CD4-positive, alpha-beta T cell (primary cell): Measurements from ENCODE around the gene YAP1. TPM values are rescaled to one million over a fixed set of nuclear protein-coding genes. Genes with fewer than 3 reads are reported as not detected.

ENCODE experiments used
- ATAC-seq: fragments of 200-7000 bp; cut with Tn5 transposase; one replicate; pipeline ENCODE4 v1.10.0; 2022; ENCODE audit warnings: mild to moderate bottlenecking; ENCODE audit not compliant: poor library complexity
- CTCF ChIA-PET: fragments of 350-600 bp; sonication (Branson Sonifier 250); formaldehyde crosslinking; loops from one replicate; lab custom pipeline; 2021; ENCODE audit warnings: antibody characterized with exemption, inconsistent platforms; lab: Charles Lee
- POLR2A ChIA-PET: fragments of 350-600 bp; sonication (Branson Sonifier 250); formaldehyde crosslinking; loops from one replicate; lab custom pipeline; 2021; ENCODE audit warnings: antibody characterized with exemption, inconsistent platforms; lab: Charles Lee
- DNase-seq, 14 experiments: peaks; one replicate each; pipeline ENCODE4 v3.0.0-alpha.2; 2013 to 2020; ENCODE audit warnings: mixed read lengths in 2 of 14
- H3K27ac ChIP-seq, 2 donors: one replicate each; pipeline versions ENCODE4 v1.5.1 to v1.7.0; 2013; ENCODE audit warnings: low read length in 2 of 2, low read depth in 1 of 2, mild to moderate bottlenecking in 1 of 2
- H3K27me3 ChIP-seq, 2 experiments: 1 replicate in 1 of 2; 2 replicates in 1 of 2; pipeline versions ENCODE4 v1.6.1 to v1.7.0; 2013; ENCODE audit warnings: low read length in 2 of 2, control low read depth in 1 of 2, mild to moderate bottlenecking in 1 of 2, moderate library complexity in 1 of 2; ENCODE audit not compliant: insufficient read depth in 2 of 2, control insufficient read depth in 1 of 2
- H3K36me3 ChIP-seq: one replicate; pipeline ENCODE4 v1.6.1; 2013; ENCODE audit warnings: low read length, control low read depth; ENCODE audit not compliant: insufficient read depth
- H3K4me1 ChIP-seq: one replicate; pipeline ENCODE4 v1.6.1; 2013; ENCODE audit warnings: low read length, control low read depth; ENCODE audit not compliant: insufficient read depth
- H3K4me3 ChIP-seq: one replicate; pipeline ENCODE4 v1.5.1; 2013; ENCODE audit warnings: mild to moderate bottlenecking, low read length, moderate library complexity
- H3K9me3 ChIP-seq, 2 experiments: 1 replicate in 1 of 2; 2 replicates in 1 of 2; pipeline versions ENCODE4 v1.6.1 to v1.7.0; 2013; ENCODE audit warnings: low read length in 2 of 2, mild to moderate bottlenecking in 2 of 2, control low read depth in 1 of 2, moderate library complexity in 1 of 2; ENCODE audit not compliant: control insufficient read depth in 1 of 2, insufficient read depth in 1 of 2
- H3K27ac Mint-ChIP-seq: one replicate; pipeline ENCODE4 v1.8.0; 2020; ENCODE audit warnings: mixed read lengths
- H3K27me3 Mint-ChIP-seq: one replicate; pipeline ENCODE4 v1.8.0; 2021; ENCODE audit warnings: mixed read lengths
- H3K36me3 Mint-ChIP-seq: one replicate; pipeline ENCODE4 v1.8.0; 2021; ENCODE audit warnings: low read depth, mixed read lengths
- H3K4me1 Mint-ChIP-seq: one replicate; pipeline ENCODE4 v1.8.0; 2021; ENCODE audit warnings: low read depth, mixed read lengths
- H3K4me3 Mint-ChIP-seq: one replicate; pipeline ENCODE4 v1.8.0; 2020; ENCODE audit warnings: mild to moderate bottlenecking, mixed read lengths
- H3K9me3 Mint-ChIP-seq: one replicate; pipeline ENCODE4 v1.8.0; 2020; ENCODE audit warnings: mixed read lengths
- CTCF ChIP-seq: fragments of 200-600 bp; IDR thresholded peaks from one replicate; pipeline ENCODE4 v1.8.0; 2022; ENCODE audit warnings: antibody characterized with exemption, mild to moderate bottlenecking
- intact Hi-C, 2 experiments: fragments of 100-400 bp; cut with DNase I in 1 of 2; cut with micrococcal nuclease in 1 of 2; formaldehyde crosslinking; loops; one replicate each; pipeline versions ENCODE4 v1.15.1 to v1.9.0; 2023 to 2025; cut with DNase I, micrococcal nuclease
- total RNA-seq, 174 experiments: library from RNA in 2 of 174; stranded (reverse) in 2 of 174; gene quantifications; one replicate each; pipeline ENCODE4 v1.2.3 and lab custom pipeline; 2021 to 2026

YAP1 gene
- total RNA-seq, 2 experiments from 2014 or later = 0.06 TPM; not detected in 1

GRCh38 chr11:102171101-102171500 is 60.9 kb downstream of the YAP1 start:
- H3K36me3 ChIP-seq = no peaks in the 10 kb centered on the region
- Mint-ChIP-seq H3K27ac (no peak overlapping the region), H3K4me3 (no peak overlapping the region), H3K4me1 (no peaks in the 10 kb centered on the region), H3K9me3 (no peaks in the 10 kb centered on the region), H3K27me3 (peaks cover 44% of the 10 kb centered on the region), H3K36me3 (no peaks in the 10 kb centered on the region)
- H3K4me3 ChIP-seq = no peak overlapping the region
- H3K27me3 ChIP-seq = peaks cover 2 to 6% of the 10 kb centered on the region in 2 experiments
- TF ChIP-seq CTCF = no peak
- DNase-seq (no peak), ATAC-seq (no peak)
- ChIA-PET POLR2A (no interaction called here), CTCF (no interaction called here)
- intact Hi-C loops = no loop called here
- no peaks in the 10 kb centered on the region for H3K4me1 ChIP-seq
- H3K27ac ChIP-seq = no peak overlapping the region
- H3K9me3 ChIP-seq = no peaks in the 10 kb centered on the region

- no peak for ATAC-seq
- ChIA-PET POLR2A (no interaction called here), CTCF (no interaction called here)
- Mint-ChIP-seq H3K27ac (no peak overlapping the region), H3K9me3 (no peaks in the 10 kb centered on the region), H3K4me1 (no peaks in the 10 kb centered on the region), H3K4me3 (no peak overlapping the region), H3K36me3 (no peaks in the 10 kb centered on the region), H3K27me3 (peaks cover 39% of the 10 kb centered on the region)
- no peaks in the 10 kb centered on the region for H3K4me1 ChIP-seq
- no peaks in the 10 kb centered on the region for H3K36me3 ChIP-seq
- intact Hi-C loops = no loop called here
- H3K9me3 ChIP-seq = no peaks in the 10 kb centered on the region
- H3K27ac ChIP-seq = no peak overlapping the region
- no peak for TF ChIP-seq CTCF
- H3K27me3 ChIP-seq = peaks cover 2 to 6% of the 10 kb centered on the region in 2 experiments
- no peak overlapping the region for H3K4me3 ChIP-seq
- DNase-seq = no peak
Observed at GRCh38 chr11:102172127-102172848, 62.0 kb downstream of the YAP1 start.

GRCh38 chr11:102177126-102177525 is 66.9 kb downstream of the YAP1 start:
- ChIA-PET CTCF (interaction anchor here (0.7 kb wide), 1 partner anchor 59 kb away, joined by 3 read pairs; no protein-coding TSS in a partner anchor), POLR2A (no interaction called here)
- Histone ChIP-seq H3K9me3 (no peaks in the 10 kb centered on the region), H3K4me3 (no peak overlapping the region), H3K27ac (no peak overlapping the region), H3K36me3 (no peaks in the 10 kb centered on the region), H3K27me3 (peaks cover 2 to 6% of the 10 kb centered on the region in 2 experiments), H3K4me1 (no peaks in the 10 kb centered on the region)
- ATAC-seq (no peak), DNase-seq (no peak)
- H3K36me3 Mint-ChIP-seq = no peaks in the 10 kb centered on the region
- no peak overlapping the region for H3K4me3 Mint-ChIP-seq
- no peak overlapping the region for H3K27ac Mint-ChIP-seq
- TF ChIP-seq CTCF = no peak
- intact Hi-C loops = no loop called here
- H3K4me1 Mint-ChIP-seq = no peaks in the 10 kb centered on the region
- no peaks in the 10 kb centered on the region for H3K9me3 Mint-ChIP-seq
- H3K27me3 Mint-ChIP-seq = peaks cover 28% of the 10 kb centered on the region
